Smooth muscle cell (in vitro differentiated cells): ENCODE measurements around the gene BABAM2. TPM values are rescaled to one million over a fixed set of nuclear protein-coding genes. Genes with fewer than 3 reads are reported as not detected.
A peak's percentile ranks its signal among the peaks of the same experiment; 100 is the strongest.

Experiments
- DNase-seq: peaks from one replicate; lab custom pipeline; 2025; ENCODE audit not compliant: unreplicated experiment; lab: John Stamatoyannopoulos, UW
- H2AFZ ChIP-seq: fragments of 200-600 bp; sonication (generic); 2 replicates; pipeline ENCODE4 v1.6.0; 2016; ENCODE audit warnings: antibody characterized with exemption, low read depth, mild to moderate bottlenecking
- H3F3A ChIP-seq: fragments of 200-600 bp; sonication (generic); 2 replicates; pipeline ENCODE4 v1.6.0; 2017; ENCODE audit warnings: antibody characterized with exemption, low read depth
- H3K27ac ChIP-seq: fragments of 200-600 bp; sonication (generic); 2 replicates; pipeline ENCODE4 v1.5.1; 2016; ENCODE audit warnings: low read depth, mild to moderate bottlenecking
- H3K27me3 ChIP-seq: fragments of 200-600 bp; sonication (generic); 2 replicates; pipeline ENCODE4 v1.6.1; 2016; ENCODE audit warnings: low read depth, mild to moderate bottlenecking
- H3K36me3 ChIP-seq: fragments of 200-600 bp; sonication (generic); 2 replicates; pipeline ENCODE4 v1.5.1; 2016; ENCODE audit warnings: low read depth
- H3K4me1 ChIP-seq: fragments of 200-600 bp; sonication (generic); 2 replicates; pipeline ENCODE4 v1.5.1; 2016; ENCODE audit warnings: low read depth
- H3K4me2 ChIP-seq: fragments of 200-600 bp; sonication (generic); 2 replicates; pipeline ENCODE4 v1.6.0; 2016; ENCODE audit warnings: mild to moderate bottlenecking
- H3K4me3 ChIP-seq: fragments of 200-600 bp; sonication (generic); 2 replicates; pipeline ENCODE4 v1.5.1; 2016; ENCODE audit warnings: mild to moderate bottlenecking
- H3K79me2 ChIP-seq: fragments of 200-600 bp; sonication (generic); 2 replicates; pipeline ENCODE4 v1.6.0; 2016; ENCODE audit warnings: low read depth, mild to moderate bottlenecking
- H3K9ac ChIP-seq: fragments of 200-600 bp; sonication (generic); 2 replicates; pipeline ENCODE4 v1.6.0; 2016; ENCODE audit warnings: low read depth
- H3K9me3 ChIP-seq: fragments of 200-600 bp; sonication (generic); replicated peaks from 2 replicates; pipeline ENCODE4 v1.5.1; 2016; ENCODE audit warnings: low read depth
- H4K20me1 ChIP-seq: fragments of 200-600 bp; sonication (generic); 2 replicates; pipeline ENCODE4 v1.6.0; 2016; ENCODE audit warnings: low read depth
- WGBS: methylation state at CpG from one replicate; pipeline ENCODE4 v1.1.7; 2016; ENCODE audit warnings: low lambda C conversion rate; 5-methylcytosine and 5-hydroxymethylcytosine counted together
- polyA plus RNA-seq: library from polyadenylated mRNA; unstranded; fragments of >200 nt; fragmentation: Nextera tagmentation; extraction: Ambion mirVana; gene quantifications from 2 replicates; pipeline ENCODE4 v1.2.1, GENCODE V29; 2016
- total RNA-seq: library from RNA; depleted of rRNA; stranded (reverse); fragments of >200 nt; gene quantifications from 2 replicates; pipeline ENCODE4 v1.2.3, GENCODE V29; 2014
- TF ChIP-seq, protein P1 (sequence below): fragments of 200-600 bp; sonication (generic); IDR thresholded peaks from 2 replicates; pipeline ENCODE4 v1.5.1; 2017; ENCODE audit warnings: borderline replicate concordance, mild to moderate bottlenecking, antibody characterized with exemption; ENCODE audit not compliant: insufficient read depth, poor library complexity, severe bottlenecking

Gene BABAM2
- total and polyA plus RNA-seq, 2 experiments from 2014 or later: 26.5 to 29.1 TPM

DNA sequence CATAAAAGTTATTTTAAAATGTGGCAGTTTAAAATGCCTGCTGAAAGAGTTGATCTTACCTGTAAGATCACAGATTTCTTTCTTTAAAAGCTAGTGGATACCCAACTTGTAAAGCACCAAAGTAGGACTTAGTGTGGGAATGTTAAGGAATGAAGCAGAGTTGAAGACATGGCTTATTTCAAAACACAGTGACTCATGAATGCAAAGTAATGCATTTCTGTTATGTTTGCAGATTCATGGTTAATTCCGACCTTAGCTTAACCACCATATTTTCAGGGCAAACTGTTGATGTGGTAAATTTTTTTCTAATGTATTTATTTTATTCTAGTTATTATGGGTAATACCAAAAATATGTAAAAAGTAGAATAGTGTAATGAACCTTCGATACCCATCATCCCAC lies 295.4 kb downstream of the BABAM2 start:
- Histone ChIP-seq H2AFZ (no peak overlapping the region), H3K4me3 (no peak overlapping the region), H3K27me3 (no peaks in the 10 kb centered on the region), H3K9ac (peak overlapping the region; percentile 46), H4K20me1 (no peaks in the 10 kb centered on the region), H3K27ac (peak overlapping the region; percentile 91), H3F3A (peaks cover 13% of the 10 kb centered on the region), H3K36me3 (no peaks in the 10 kb centered on the region), H3K9me3 (no peaks in the 10 kb centered on the region), H3K79me2 (no peaks in the 10 kb centered on the region), H3K4me2 (peak overlapping the region; percentile 37), H3K4me1 (peaks cover 5% of the 10 kb centered on the region)
- no peak for DNase-seq
- 25% methylated on average over 2 of the region's 2 CpGs for WGBS
- TF ChIP-seq, protein P1, sequence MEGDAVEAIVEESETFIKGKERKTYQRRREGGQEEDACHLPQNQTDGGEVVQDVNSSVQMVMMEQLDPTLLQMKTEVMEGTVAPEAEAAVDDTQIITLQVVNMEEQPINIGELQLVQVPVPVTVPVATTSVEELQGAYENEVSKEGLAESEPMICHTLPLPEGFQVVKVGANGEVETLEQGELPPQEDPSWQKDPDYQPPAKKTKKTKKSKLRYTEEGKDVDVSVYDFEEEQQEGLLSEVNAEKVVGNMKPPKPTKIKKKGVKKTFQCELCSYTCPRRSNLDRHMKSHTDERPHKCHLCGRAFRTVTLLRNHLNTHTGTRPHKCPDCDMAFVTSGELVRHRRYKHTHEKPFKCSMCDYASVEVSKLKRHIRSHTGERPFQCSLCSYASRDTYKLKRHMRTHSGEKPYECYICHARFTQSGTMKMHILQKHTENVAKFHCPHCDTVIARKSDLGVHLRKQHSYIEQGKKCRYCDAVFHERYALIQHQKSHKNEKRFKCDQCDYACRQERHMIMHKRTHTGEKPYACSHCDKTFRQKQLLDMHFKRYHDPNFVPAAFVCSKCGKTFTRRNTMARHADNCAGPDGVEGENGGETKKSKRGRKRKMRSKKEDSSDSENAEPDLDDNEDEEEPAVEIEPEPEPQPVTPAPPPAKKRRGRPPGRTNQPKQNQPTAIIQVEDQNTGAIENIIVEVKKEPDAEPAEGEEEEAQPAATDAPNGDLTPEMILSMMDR: no peak

DNA sequence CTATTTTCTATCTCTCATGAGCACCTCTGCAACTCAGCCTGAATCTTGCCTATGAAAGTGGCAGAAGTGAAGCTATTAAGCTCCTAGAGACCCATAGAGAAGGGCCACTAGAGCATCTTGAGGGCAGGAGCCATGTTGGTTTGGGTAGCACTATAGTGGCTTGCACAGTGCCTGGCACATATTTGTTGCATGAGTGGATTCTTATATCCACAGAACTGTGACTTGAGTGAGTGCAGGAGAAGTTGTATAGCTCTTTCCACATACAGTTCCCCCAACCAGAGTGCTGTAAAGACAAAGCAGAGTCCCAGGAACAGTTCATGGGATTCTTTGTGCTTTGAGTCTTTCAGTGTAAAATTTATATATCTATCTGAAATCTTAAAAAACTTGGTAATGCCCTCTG lies 296.7 kb downstream of the BABAM2 start:
- no peak overlapping the region for H3K9ac ChIP-seq
- no peak overlapping the region for H3K4me2 ChIP-seq
- H3K36me3 ChIP-seq: no peaks in the 10 kb centered on the region
- DNase-seq: no peak
- H3F3A ChIP-seq: peaks cover 13% of the 10 kb centered on the region
- no peak overlapping the region for H2AFZ ChIP-seq
- H3K27ac ChIP-seq: no peak overlapping the region
- no peaks in the 10 kb centered on the region for H3K27me3 ChIP-seq
- H3K9me3 ChIP-seq: no peaks in the 10 kb centered on the region
- H3K4me1 ChIP-seq: peaks cover 5% of the 10 kb centered on the region
- TF ChIP-seq, protein P1: no peak
- no peaks in the 10 kb centered on the region for H4K20me1 ChIP-seq
- no peak overlapping the region for H3K4me3 ChIP-seq
- no peaks in the 10 kb centered on the region for H3K79me2 ChIP-seq

DNA sequence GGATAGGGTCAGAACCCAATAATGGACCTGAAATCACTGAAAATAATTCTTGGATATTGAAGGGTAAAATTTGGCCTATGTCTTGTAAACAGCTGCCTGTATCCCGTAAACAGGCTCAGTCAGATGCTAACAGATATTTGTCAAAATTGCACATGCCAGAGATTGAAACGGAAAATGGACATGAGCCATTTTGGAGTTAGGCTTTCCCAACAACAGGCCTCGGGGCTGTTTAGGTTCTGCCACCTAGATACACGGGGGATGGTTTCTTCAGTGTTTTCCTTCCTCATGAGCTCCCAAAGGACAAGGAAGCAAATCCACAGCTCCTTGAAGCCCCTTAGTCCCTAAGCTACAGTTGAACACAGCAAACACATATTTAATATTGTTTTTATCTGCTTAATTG lies 297.9 kb downstream of the BABAM2 start:
- H3F3A ChIP-seq: peaks cover 16% of the 10 kb centered on the region
- no peaks in the 10 kb centered on the region for H3K27me3 ChIP-seq
- H3K4me2 ChIP-seq: no peak overlapping the region
- no peak overlapping the region for H3K4me3 ChIP-seq
- no peaks in the 10 kb centered on the region for H3K9me3 ChIP-seq
- no peaks in the 10 kb centered on the region for H3K36me3 ChIP-seq
- peaks cover 5% of the 10 kb centered on the region for H3K4me1 ChIP-seq
- no peaks in the 10 kb centered on the region for H3K79me2 ChIP-seq
- no peaks in the 10 kb centered on the region for H4K20me1 ChIP-seq
- no peak overlapping the region for H3K27ac ChIP-seq
- H3K9ac ChIP-seq: no peak overlapping the region
- DNase-seq: no peak
- TF ChIP-seq, protein P1: no peak
- WGBS: 91% methylated on average over 4 of the region's 4 CpGs
- no peak overlapping the region for H2AFZ ChIP-seq

DNA sequence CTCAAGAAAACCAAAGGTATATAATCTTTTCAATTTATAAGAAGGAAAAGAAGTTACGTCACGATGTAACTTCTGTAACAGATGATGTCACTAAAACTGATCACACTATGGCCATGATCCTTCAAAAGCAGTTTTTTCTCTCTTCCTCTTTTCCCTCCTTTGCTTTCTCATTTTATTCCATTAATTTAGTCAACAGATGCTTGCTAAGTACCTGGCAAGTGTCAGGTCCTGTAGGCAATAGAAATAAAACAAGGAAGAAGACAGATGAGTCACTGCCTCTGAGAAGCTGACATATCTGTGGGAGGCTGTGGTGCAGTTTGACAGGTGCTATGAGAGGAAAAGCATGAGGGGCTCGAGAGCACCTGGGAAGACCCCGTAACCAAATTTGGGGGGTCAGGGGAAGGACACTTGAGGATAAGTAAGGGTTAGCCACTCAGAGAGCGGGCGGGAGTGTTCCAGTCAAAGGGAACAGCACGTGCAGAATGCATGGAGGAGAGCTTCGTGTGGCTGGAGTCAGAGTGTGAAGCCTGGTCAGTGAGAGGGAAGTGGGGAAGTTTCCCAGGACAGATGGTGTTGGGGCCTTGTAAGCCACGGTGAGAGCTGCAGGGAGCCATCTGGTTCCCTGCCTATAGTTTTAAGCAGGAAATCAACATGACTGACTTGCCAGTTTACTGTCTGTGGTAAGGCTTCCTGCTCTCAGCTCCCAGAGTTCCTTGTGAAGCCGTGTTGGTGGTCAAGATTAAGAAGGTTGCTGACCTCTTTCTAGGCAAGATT lies 303.3 kb downstream of the BABAM2 start:
- H2AFZ ChIP-seq: no peak overlapping the region
- H3K79me2 ChIP-seq: no peaks in the 10 kb centered on the region
- H3K27ac ChIP-seq: no peak overlapping the region
- no peaks in the 10 kb centered on the region for H4K20me1 ChIP-seq
- TF ChIP-seq, protein P1: no peak
- peaks cover 4% of the 10 kb centered on the region for H3F3A ChIP-seq
- WGBS: 79% methylated on average over 10 of the region's 10 CpGs
- no peaks in the 10 kb centered on the region for H3K4me1 ChIP-seq
- no peak for DNase-seq
- no peaks in the 10 kb centered on the region for H3K27me3 ChIP-seq
- no peak overlapping the region for H3K4me2 ChIP-seq
- H3K9me3 ChIP-seq: no peaks in the 10 kb centered on the region
- H3K9ac ChIP-seq: no peak overlapping the region
- no peak overlapping the region for H3K4me3 ChIP-seq
- H3K36me3 ChIP-seq: no peaks in the 10 kb centered on the region
